CD4-positive, alpha-beta T cell (primary cell): ENCODE measurements around the gene NCAPG. TPM values are rescaled to one million over a fixed set of nuclear protein-coding genes. Genes with fewer than 3 reads are reported as not detected.

Experiments
- ATAC-seq: fragments of 200-7000 bp; cut with Tn5 transposase; one replicate; pipeline ENCODE4 v1.10.0; 2022; ENCODE audit warnings: mild to moderate bottlenecking; ENCODE audit not compliant: poor library complexity
- CTCF ChIA-PET: fragments of 350-600 bp; sonication (Branson Sonifier 250); formaldehyde crosslinking; loops from one replicate; lab custom pipeline; 2021; ENCODE audit warnings: antibody characterized with exemption, inconsistent platforms; lab: Charles Lee
- POLR2A ChIA-PET: fragments of 350-600 bp; sonication (Branson Sonifier 250); formaldehyde crosslinking; loops from one replicate; lab custom pipeline; 2021; ENCODE audit warnings: antibody characterized with exemption, inconsistent platforms; lab: Charles Lee
- DNase-seq, 14 experiments: peaks; one replicate each; pipeline ENCODE4 v3.0.0-alpha.2; 2013 to 2020; ENCODE audit warnings: mixed read lengths in 2 of 14
- H3K27ac ChIP-seq, 2 donors: one replicate each; pipeline versions ENCODE4 v1.5.1 to v1.7.0; 2013; ENCODE audit warnings: low read length in 2 of 2, low read depth in 1 of 2, mild to moderate bottlenecking in 1 of 2
- H3K27me3 ChIP-seq, 2 experiments: 1 replicate in 1 of 2; 2 replicates in 1 of 2; pipeline versions ENCODE4 v1.6.1 to v1.7.0; 2013; ENCODE audit warnings: low read length in 2 of 2, control low read depth in 1 of 2, mild to moderate bottlenecking in 1 of 2, moderate library complexity in 1 of 2; ENCODE audit not compliant: insufficient read depth in 2 of 2, control insufficient read depth in 1 of 2
- H3K36me3 ChIP-seq: one replicate; pipeline ENCODE4 v1.6.1; 2013; ENCODE audit warnings: low read length, control low read depth; ENCODE audit not compliant: insufficient read depth
- H3K4me1 ChIP-seq: one replicate; pipeline ENCODE4 v1.6.1; 2013; ENCODE audit warnings: low read length, control low read depth; ENCODE audit not compliant: insufficient read depth
- H3K4me3 ChIP-seq: one replicate; pipeline ENCODE4 v1.5.1; 2013; ENCODE audit warnings: mild to moderate bottlenecking, low read length, moderate library complexity
- H3K9me3 ChIP-seq, 2 experiments: 1 replicate in 1 of 2; 2 replicates in 1 of 2; pipeline versions ENCODE4 v1.6.1 to v1.7.0; 2013; ENCODE audit warnings: low read length in 2 of 2, mild to moderate bottlenecking in 2 of 2, control low read depth in 1 of 2, moderate library complexity in 1 of 2; ENCODE audit not compliant: control insufficient read depth in 1 of 2, insufficient read depth in 1 of 2
- H3K27ac Mint-ChIP-seq: one replicate; pipeline ENCODE4 v1.8.0; 2020; ENCODE audit warnings: mixed read lengths
- H3K27me3 Mint-ChIP-seq: one replicate; pipeline ENCODE4 v1.8.0; 2021; ENCODE audit warnings: mixed read lengths
- H3K36me3 Mint-ChIP-seq: one replicate; pipeline ENCODE4 v1.8.0; 2021; ENCODE audit warnings: low read depth, mixed read lengths
- H3K4me1 Mint-ChIP-seq: one replicate; pipeline ENCODE4 v1.8.0; 2021; ENCODE audit warnings: low read depth, mixed read lengths
- H3K4me3 Mint-ChIP-seq: one replicate; pipeline ENCODE4 v1.8.0; 2020; ENCODE audit warnings: mild to moderate bottlenecking, mixed read lengths
- H3K9me3 Mint-ChIP-seq: one replicate; pipeline ENCODE4 v1.8.0; 2020; ENCODE audit warnings: mixed read lengths
- intact Hi-C, 2 experiments: fragments of 100-400 bp; cut with DNase I in 1 of 2; cut with micrococcal nuclease in 1 of 2; formaldehyde crosslinking; loops; one replicate each; pipeline versions ENCODE4 v1.15.1 to v1.9.0; 2023 to 2025; cut with DNase I, micrococcal nuclease
- total RNA-seq, 174 experiments: library from RNA in 2 of 174; stranded (reverse) in 2 of 174; gene quantifications; one replicate each; pipeline ENCODE4 v1.2.3 and lab custom pipeline; 2021 to 2026
- TF ChIP-seq, protein P1 (sequence below): fragments of 200-600 bp; IDR thresholded peaks from one replicate; pipeline ENCODE4 v1.8.0; 2022; ENCODE audit warnings: antibody characterized with exemption, mild to moderate bottlenecking

Gene NCAPG
- total RNA-seq, 2 experiments from 2014 or later = 0.58 to 0.61 TPM

DNA sequence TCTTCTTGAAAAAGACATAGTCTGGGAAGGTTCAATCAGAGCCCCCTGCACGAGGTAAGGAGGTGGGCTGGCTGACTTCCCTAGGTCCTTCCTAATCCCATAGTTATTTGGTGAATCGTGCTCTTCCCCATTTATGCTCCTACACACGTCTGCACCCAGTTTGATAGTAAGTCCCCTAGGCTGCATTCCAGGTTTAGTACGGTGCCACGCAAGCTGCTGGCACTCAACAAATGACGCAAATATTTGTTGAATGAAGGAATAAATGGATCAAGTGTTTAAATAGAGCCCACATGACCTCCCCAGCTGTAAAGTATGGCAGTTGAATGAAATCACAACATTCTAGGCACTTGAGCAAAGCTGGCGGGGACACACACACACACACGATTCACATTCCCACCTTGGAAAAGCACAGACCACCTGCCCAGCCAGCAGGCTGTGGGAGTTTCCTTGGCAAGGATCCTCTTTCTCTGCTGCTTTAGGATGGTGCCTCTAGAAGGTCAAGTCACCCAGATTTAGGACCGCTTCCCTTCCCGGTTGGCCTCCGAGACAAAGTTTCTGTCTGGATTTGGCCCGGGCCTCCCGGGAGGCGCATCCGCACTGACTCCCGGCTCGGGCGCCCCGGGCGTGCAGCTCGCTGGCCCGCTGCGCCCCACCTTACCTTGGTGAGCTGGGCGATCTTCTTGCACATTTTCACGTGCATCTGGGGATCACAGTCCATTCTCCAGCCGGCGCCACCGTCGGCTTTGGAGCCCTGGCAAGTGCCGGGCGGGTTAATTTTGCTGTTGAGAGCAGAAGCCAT, 30.1 kb upstream of the NCAPG start:
- Histone ChIP-seq H3K27me3 (peaks cover 26 to 42% of the 10 kb centered on the region in 2 experiments), H3K4me3 (no peak overlapping the region), H3K9me3 (peaks cover 0 to 10% of the 10 kb centered on the region in 2 experiments), H3K27ac (no peak overlapping the region), H3K36me3 (no peaks in the 10 kb centered on the region), H3K4me1 (peaks cover 12% of the 10 kb centered on the region)
- Mint-ChIP-seq H3K4me1 (peaks cover 13% of the 10 kb centered on the region), H3K27me3 (peaks cover 48% of the 10 kb centered on the region), H3K36me3 (no peaks in the 10 kb centered on the region), H3K27ac (no peak overlapping the region), H3K4me3 (no peak overlapping the region), H3K9me3 (no peaks in the 10 kb centered on the region)
- DNase-seq (no peak), ATAC-seq (no peak)
- POLR2A ChIA-PET = no interaction called here
- CTCF ChIA-PET = no interaction called here
- intact Hi-C loops = no loop called here
- TF ChIP-seq, protein P1, sequence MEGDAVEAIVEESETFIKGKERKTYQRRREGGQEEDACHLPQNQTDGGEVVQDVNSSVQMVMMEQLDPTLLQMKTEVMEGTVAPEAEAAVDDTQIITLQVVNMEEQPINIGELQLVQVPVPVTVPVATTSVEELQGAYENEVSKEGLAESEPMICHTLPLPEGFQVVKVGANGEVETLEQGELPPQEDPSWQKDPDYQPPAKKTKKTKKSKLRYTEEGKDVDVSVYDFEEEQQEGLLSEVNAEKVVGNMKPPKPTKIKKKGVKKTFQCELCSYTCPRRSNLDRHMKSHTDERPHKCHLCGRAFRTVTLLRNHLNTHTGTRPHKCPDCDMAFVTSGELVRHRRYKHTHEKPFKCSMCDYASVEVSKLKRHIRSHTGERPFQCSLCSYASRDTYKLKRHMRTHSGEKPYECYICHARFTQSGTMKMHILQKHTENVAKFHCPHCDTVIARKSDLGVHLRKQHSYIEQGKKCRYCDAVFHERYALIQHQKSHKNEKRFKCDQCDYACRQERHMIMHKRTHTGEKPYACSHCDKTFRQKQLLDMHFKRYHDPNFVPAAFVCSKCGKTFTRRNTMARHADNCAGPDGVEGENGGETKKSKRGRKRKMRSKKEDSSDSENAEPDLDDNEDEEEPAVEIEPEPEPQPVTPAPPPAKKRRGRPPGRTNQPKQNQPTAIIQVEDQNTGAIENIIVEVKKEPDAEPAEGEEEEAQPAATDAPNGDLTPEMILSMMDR = no peak

GRCh38 chr4:17781300-17782287, 29.2 kb upstream of the NCAPG start, which contains the start of gene FAM184B:
Gene FAM184B (minus strand): TSS chr4:17781621. CDS start chr4:17781299, 322 bp downstream.
- H3K27ac Mint-ChIP-seq = no peak within 1 kb of the TSS
- Histone ChIP-seq H3K27me3 (peaks cover 26 to 42% of the 10 kb centered on the region in 2 experiments), H3K4me3 (no peak within 1 kb of the TSS), H3K9me3 (peaks cover 0 to 10% of the 10 kb centered on the region in 2 experiments), H3K36me3 (no peaks in the 10 kb centered on the region), H3K4me1 (peaks cover 18% of the 10 kb centered on the region), H3K27ac (no peak within 1 kb of the TSS)
- ChIA-PET POLR2A (no interaction called here), CTCF (no interaction called here)
- TF ChIP-seq, protein P1 = no peak
- no peak for DNase-seq
- H3K36me3 Mint-ChIP-seq = no peaks in the 10 kb centered on the region
- H3K27me3 Mint-ChIP-seq = peaks cover 48% of the 10 kb centered on the region
- peaks cover 16% of the 10 kb centered on the region for H3K4me1 Mint-ChIP-seq
- H3K9me3 Mint-ChIP-seq = no peaks in the 10 kb centered on the region
- intact Hi-C loops = no loop called here
- ATAC-seq = no peak
- no peak within 1 kb of the TSS for H3K4me3 Mint-ChIP-seq

DNA sequence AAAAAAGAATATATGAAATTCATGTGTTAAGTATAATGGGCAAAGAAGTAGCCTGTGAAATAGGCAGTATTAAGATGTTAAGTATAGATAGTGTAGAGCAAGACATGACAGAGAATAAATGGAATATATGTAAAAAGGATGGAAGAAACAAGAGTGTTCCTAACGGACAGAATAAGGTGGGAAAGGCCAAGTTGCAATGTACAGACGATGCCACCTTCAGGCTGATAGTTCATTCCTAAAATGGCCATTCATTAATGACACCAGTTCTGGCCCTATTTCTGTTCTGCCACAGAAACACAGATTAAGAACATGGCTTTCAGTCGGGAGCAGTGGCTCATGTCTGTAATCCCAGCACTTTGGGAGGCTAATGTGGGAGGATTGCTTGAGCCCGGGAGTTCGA, 24.9 kb upstream of the NCAPG start:
- POLR2A ChIA-PET = no interaction called here
- H3K9me3 ChIP-seq = peaks cover 0 to 9% of the 10 kb centered on the region in 2 experiments
- H3K4me1 ChIP-seq = peaks cover 16% of the 10 kb centered on the region
- Mint-ChIP-seq H3K4me1 (peaks cover 21% of the 10 kb centered on the region), H3K27ac (no peak overlapping the region), H3K27me3 (peaks cover 18% of the 10 kb centered on the region), H3K9me3 (no peaks in the 10 kb centered on the region), H3K36me3 (peaks cover 31% of the 10 kb centered on the region), H3K4me3 (no peak overlapping the region)
- DNase-seq = no peak
- CTCF ChIA-PET = no interaction called here
- intact Hi-C loops = no loop called here
- no peak overlapping the region for H3K27ac ChIP-seq
- no peak overlapping the region for H3K4me3 ChIP-seq
- H3K36me3 ChIP-seq = no peaks in the 10 kb centered on the region
- no peak for ATAC-seq
- TF ChIP-seq, protein P1 = no peak
- peaks cover 11 to 22% of the 10 kb centered on the region in 2 experiments for H3K27me3 ChIP-seq
